ENCODE data around the gene ANKRD60. TPM values are rescaled to one million over a fixed set of nuclear protein-coding genes. Genes with fewer than 3 reads are reported as not detected.

Gene ANKRD60
- total and polyA plus RNA-seq, 8 donors = not detected

DNA sequence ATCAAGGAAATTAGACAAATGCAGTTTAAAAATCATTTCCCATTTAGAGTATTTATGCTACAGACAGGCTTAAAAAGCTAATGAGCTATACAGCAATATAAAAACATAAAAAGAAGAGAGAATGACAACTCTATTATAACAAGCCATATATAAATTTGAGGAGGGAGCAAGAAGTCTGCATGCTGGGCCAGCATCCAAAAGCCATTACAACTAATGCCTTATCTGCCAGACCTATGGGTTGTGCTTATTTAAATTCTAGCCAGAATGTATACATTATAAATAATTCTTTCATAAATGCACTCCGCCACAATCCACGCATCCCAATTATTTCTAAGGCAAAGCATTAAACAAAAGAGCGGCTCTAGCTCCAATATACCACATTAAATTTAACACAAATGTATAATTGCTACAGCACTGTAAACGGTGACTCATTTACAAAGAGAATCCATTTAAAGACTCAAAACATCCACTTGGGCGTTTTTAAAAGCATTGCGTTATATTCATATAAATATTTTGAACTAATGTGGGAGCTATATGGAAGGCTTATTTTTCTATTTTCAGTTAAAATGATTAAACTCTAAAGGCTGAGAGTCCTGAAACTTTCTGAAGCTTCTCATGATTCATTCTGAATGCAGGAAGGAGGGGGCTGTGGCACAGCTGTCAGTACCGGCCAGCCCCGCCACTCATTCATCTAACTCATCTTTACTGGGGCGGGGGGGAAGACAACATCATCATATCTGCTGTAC is 43.3 kb upstream of the ANKRD60 start:
- no peak for ATAC-seq

DNA sequence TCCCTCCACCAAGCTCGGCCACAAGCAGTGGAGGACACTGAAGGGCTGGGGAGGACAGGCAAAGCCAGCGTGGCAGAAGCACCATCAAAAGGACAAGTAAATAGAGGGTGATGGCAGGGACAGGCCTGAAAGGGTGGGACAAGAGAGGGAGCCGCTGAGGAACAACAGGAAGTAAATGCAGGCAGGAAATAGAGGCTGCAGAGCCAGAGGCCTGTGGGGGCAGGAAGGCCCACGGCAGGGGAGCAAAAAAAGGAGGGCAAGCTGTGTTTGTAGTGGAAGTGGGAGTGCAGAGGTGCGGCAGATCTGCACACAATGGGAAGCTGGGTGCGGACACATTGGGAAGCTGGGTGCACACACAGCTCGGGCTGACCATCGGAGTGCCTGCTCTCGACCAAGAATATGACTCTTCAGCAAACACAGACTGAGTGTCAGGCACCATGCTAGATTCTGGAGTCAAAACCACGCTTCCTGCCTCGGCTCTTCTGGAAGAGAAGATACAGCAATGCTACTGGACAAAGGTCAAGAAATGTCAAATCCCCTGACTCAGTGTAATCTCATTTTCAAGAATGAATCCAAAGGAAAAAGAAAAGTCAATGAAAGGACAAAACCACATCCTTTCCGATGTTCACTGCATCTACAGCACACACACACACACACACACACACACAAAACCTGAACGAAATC is 40.6 kb upstream of the ANKRD60 start:
- TF ChIP-seq, protein P1, sequence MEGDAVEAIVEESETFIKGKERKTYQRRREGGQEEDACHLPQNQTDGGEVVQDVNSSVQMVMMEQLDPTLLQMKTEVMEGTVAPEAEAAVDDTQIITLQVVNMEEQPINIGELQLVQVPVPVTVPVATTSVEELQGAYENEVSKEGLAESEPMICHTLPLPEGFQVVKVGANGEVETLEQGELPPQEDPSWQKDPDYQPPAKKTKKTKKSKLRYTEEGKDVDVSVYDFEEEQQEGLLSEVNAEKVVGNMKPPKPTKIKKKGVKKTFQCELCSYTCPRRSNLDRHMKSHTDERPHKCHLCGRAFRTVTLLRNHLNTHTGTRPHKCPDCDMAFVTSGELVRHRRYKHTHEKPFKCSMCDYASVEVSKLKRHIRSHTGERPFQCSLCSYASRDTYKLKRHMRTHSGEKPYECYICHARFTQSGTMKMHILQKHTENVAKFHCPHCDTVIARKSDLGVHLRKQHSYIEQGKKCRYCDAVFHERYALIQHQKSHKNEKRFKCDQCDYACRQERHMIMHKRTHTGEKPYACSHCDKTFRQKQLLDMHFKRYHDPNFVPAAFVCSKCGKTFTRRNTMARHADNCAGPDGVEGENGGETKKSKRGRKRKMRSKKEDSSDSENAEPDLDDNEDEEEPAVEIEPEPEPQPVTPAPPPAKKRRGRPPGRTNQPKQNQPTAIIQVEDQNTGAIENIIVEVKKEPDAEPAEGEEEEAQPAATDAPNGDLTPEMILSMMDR (IDR thresholded peaks at IDR 0.05) = no peak
- H3K27me3 ChIP-seq = no peaks in the 10 kb centered on the region
- intact Hi-C loops (cut with DNase I) = no loop called here
- H3K27ac ChIP-seq = no peak overlapping the region
- H3K36me3 ChIP-seq = no peaks in the 10 kb centered on the region
- ATAC-seq (no peak), FAIRE-seq (no peak), DNase-seq (no peak)
- H3K9me3 ChIP-seq = no peaks in the 10 kb centered on the region
- H3K4me1 ChIP-seq = no peaks in the 10 kb centered on the region
- 83 to 95% methylated on average over 13 of the region's 13 CpGs for WGBS, 2 donors
- no peak overlapping the region for H3K4me3 ChIP-seq

More for the DNA sequence above, 43.3 kb upstream of the ANKRD60 start:
- DNase-seq (no peak), FAIRE-seq (no peak)
- intact Hi-C loops (cut with DNase I) = no loop called here
- 93 to 96% methylated on average over 9 of the region's 9 CpGs for WGBS, 2 donors
- Histone ChIP-seq H3K27ac (no peak overlapping the region), H3K4me1 (no peaks in the 10 kb centered on the region), H3K27me3 (no peaks in the 10 kb centered on the region), H3K36me3 (no peaks in the 10 kb centered on the region), H3K4me3 (no peak overlapping the region), H3K9me3 (no peaks in the 10 kb centered on the region)
- TF ChIP-seq, protein P1 (IDR thresholded peaks at IDR 0.05) = no peak

GRCh38 chr20:58268421-58268821 is 40.0 kb upstream of the ANKRD60 start:
- Histone ChIP-seq H3K36me3 (peaks cover 0 to 4% (median 0%) of the 10 kb centered on the region in 3 donors), H3K4me1 (no peaks in the 10 kb centered on the region), H3K27me3 (no peaks in the 10 kb centered on the region), H3K9me3 (no peaks in the 10 kb centered on the region), H3K27ac (no peak overlapping the region), H3K4me3 (no peak overlapping the region)
- DNase-seq = no peak
- FAIRE-seq = no peak
- intact Hi-C loops (cut with DNase I) = no loop called here
- TF ChIP-seq, protein P1 (IDR thresholded peaks at IDR 0.05) = no peak
- ATAC-seq = no peak
- WGBS, 2 donors = 78 to 84% methylated on average over 7 of the region's 7 CpGs

DNA sequence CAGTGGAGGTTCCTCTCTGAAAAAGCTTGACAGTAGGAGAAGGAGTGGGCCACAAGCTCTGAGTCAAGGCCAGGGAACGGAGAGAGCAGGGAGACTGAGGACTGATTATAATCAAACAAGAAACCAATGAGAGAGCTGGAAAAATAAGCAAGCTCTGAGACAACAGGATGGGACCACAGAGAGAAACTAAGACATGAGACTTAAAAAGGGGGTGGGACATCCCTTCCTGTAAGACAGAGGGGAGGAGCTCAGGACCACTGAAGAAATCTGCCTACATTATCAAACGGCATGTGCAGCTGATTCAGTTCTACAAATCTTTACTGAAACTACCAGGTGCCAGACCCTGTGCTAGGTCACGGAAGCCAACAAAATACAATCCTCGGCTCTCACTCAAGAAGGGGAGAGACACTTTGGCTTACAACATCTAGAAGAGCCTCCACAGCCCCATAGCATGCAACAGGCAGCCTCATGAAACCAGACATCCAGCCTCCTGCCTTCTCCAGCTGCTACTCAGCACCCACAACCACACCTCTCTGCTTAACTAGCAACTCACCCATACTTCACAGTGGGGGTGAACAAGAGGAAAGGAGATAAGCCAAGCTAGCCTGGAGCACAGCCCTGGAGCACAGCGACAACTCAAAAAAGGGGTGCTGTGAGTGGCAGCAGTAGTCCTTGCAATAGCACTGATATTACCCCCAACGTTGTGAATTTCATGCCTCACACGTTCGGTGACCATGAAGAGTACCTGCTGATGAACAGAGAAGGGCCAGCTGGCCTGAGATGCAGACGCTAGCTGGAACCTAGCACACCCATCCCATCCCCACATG is 39.1 kb upstream of the ANKRD60 start:
- DNase-seq (no peak), FAIRE-seq (no peak), ATAC-seq (no peak)
- intact Hi-C loops (cut with DNase I) = no loop called here
- WGBS, 2 donors = 79 to 85% methylated on average over 9 of the region's 9 CpGs
- TF ChIP-seq, protein P1 (IDR thresholded peaks at IDR 0.05) = no peak
- Histone ChIP-seq H3K36me3 (peaks cover 0 to 9% (median 0%) of the 10 kb centered on the region in 3 donors), H3K4me1 (no peaks in the 10 kb centered on the region), H3K27me3 (no peaks in the 10 kb centered on the region), H3K27ac (no peak overlapping the region), H3K9me3 (no peaks in the 10 kb centered on the region), H3K4me3 (no peak overlapping the region)
